A549 (cell line): ENCODE measurements around the gene APOH. TPM values are rescaled to one million over a fixed set of nuclear protein-coding genes. Genes with fewer than 3 reads are reported as not detected.

ENCODE experiments used
- ATAC-seq, 2 experiments: fragments of 200-7000 bp in 1 of 2; fragments of >200 bp in 1 of 2; cut with Nextera tagmentation in 1 of 2; cut with Tn5 transposase in 1 of 2; 3 replicates each; pipeline versions ENCODE4 v1.8.0 to v1.9.1; 2018 to 2020; ENCODE audit warnings: mild to moderate bottlenecking in 1 of 2, moderate library complexity in 1 of 2
- CTCF ChIA-PET: fragments of 300-600 bp; sonication (Branson Sonifier 250); formaldehyde crosslinking; extraction: SDS; loops from one replicate; lab custom pipeline; 2021; ENCODE audit warnings: antibody characterized with exemption, inconsistent platforms; lab: Yijun Ruan, JAX
- POLR2A ChIA-PET: fragments of 350-600 bp; formaldehyde crosslinking; extraction: SDS; loops from one replicate; lab custom pipeline; 2021; ENCODE audit warnings: antibody characterized with exemption, inconsistent platforms; lab: Yijun Ruan, JAX
- DNase-seq, 2 experiments: peaks; one replicate each; pipeline versions ENCODE4 v3.0.0 to v3.0.0-alpha.2; 2011 to 2016; ENCODE audit warnings: low read depth in 1 of 2, low spot score in 1 of 2
- FAIRE-seq: peaks from 2 replicates; lab custom pipeline; 2011; peaks lifted over from hg19 to GRCh38; lab: Jason Lieb, UNC
- H3K27ac ChIP-seq, 2 experiments: fragments of >200 bp; sonication (Bioruptor Twin); formaldehyde crosslinking; 3 replicates each; pipeline ENCODE4 v1.5.1; 2016 to 2017
- H3K4me1 ChIP-seq: fragments of >200 bp; sonication (Bioruptor Twin); formaldehyde crosslinking; 3 replicates; pipeline ENCODE4 v1.6.1; 2016
- H3K4me2 ChIP-seq: fragments of >200 bp; sonication (Bioruptor Twin); formaldehyde crosslinking; 3 replicates; pipeline ENCODE4 v1.6.1; 2016
- H3K4me3 ChIP-seq: fragments of >200 bp; sonication (Bioruptor Twin); formaldehyde crosslinking; 3 replicates; pipeline ENCODE4 v1.5.1; 2016
- H3K9me3 ChIP-seq: fragments of >200 bp; sonication (Bioruptor Twin); formaldehyde crosslinking; 3 replicates; pipeline ENCODE4 v1.6.1; 2016
- CEBPB ChIP-seq, 2 experiments: fragments of >200 bp in 1 of 2; sonication (Bioruptor Twin) in 1 of 2; formaldehyde crosslinking in 1 of 2; IDR thresholded peaks; 2 replicates each; pipeline ENCODE4 v1.6.1; 2012 to 2016
- CHD4 ChIP-seq: fragments of 200-600 bp; sonication (generic); IDR thresholded peaks from 2 replicates; pipeline ENCODE4 v1.6.1; 2016; ENCODE audit warnings: antibody characterized with exemption, mild to moderate bottlenecking, borderline replicate concordance
- EP300 ChIP-seq, 2 experiments: fragments of >200 bp; sonication (Bioruptor Twin); formaldehyde crosslinking; IDR thresholded peaks; 2 replicates in 1 of 2; 3 replicates in 1 of 2; pipeline ENCODE4 v1.6.1; 2016 to 2017
- FOSB ChIP-seq: fragments of 250-450 bp; sonication (Bioruptor Pico); IDR thresholded peaks from 2 replicates; pipeline ENCODE4 v1.5.0; 2020; ENCODE audit warnings: mild to moderate bottlenecking, moderate library complexity
- FOXS1 ChIP-seq: fragments of 250-450 bp; sonication (Bioruptor Pico); IDR thresholded peaks from 2 replicates; pipeline ENCODE4 v1.5.0; 2020; ENCODE audit warnings: mild to moderate bottlenecking, moderate library complexity
- HOXA7 ChIP-seq: fragments of 250-450 bp; sonication (Bioruptor Pico); IDR thresholded peaks from 2 replicates; pipeline ENCODE4 v1.5.0; 2020; ENCODE audit warnings: mild to moderate bottlenecking, moderate library complexity
- HOXB13 ChIP-seq: fragments of 250-450 bp; sonication (Bioruptor Pico); IDR thresholded peaks from 2 replicates; pipeline ENCODE4 v1.5.0; 2020; ENCODE audit warnings: low read depth, mild to moderate bottlenecking, moderate library complexity
- KDM1A ChIP-seq: fragments of 200-600 bp; sonication (generic); IDR thresholded peaks from 2 replicates; pipeline ENCODE4 v1.6.1; 2016; ENCODE audit warnings: low read depth, mild to moderate bottlenecking
- MAFK ChIP-seq: fragments of 450-650 bp; IDR thresholded peaks from 2 replicates; pipeline ENCODE4 v1.6.1; 2014; ENCODE audit not compliant: partially characterized antibody
- MAZ ChIP-seq: fragments of 150-350 bp; IDR thresholded peaks from 2 replicates; pipeline ENCODE4 v1.6.1; 2014; ENCODE audit warnings: antibody characterized with exemption, low read depth, low read length, borderline replicate concordance
- NFE2L2 ChIP-seq: fragments of 150-350 bp; conservative IDR thresholded peaks from 2 replicates; pipeline ENCODE4 v1.6.1; 2014; ENCODE audit warnings: low read length
- RFX5 ChIP-seq: fragments of 450-650 bp; IDR thresholded peaks from 2 replicates; pipeline ENCODE4 v1.7.1; 2014; ENCODE audit warnings: antibody characterized with exemption, mild to moderate bottlenecking, moderate library complexity
- SMC3 ChIP-seq: fragments of >200 bp; sonication (Bioruptor Twin); formaldehyde crosslinking; IDR thresholded peaks from 3 replicates; pipeline ENCODE4 v1.6.1; 2018; ENCODE audit warnings: inconsistent platforms
- SREBF2 ChIP-seq: fragments of 450-650 bp; IDR thresholded peaks from 2 replicates; pipeline ENCODE4 v1.6.1; 2014; ENCODE audit warnings: mild to moderate bottlenecking, moderate library complexity
- ZNF302 ChIP-seq: fragments of 250-450 bp; sonication (Bioruptor Pico); IDR thresholded peaks from 2 replicates; pipeline ENCODE4 v1.9.0; 2021; ENCODE audit warnings: inconsistent platforms, mild to moderate bottlenecking, moderate library complexity
- WGBS: methylation state at CpG from one replicate; pipeline ENCODE4 v1.1.6; 2017; ENCODE audit errors: missing lambda C conversion rate; 5-methylcytosine and 5-hydroxymethylcytosine counted together
- polyA plus RNA-seq, 4 experiments: library from polyadenylated mRNA; depleted of rRNA in 3 of 4; stranded (reverse); fragments of >200 nt; fragmentation: RNase III in 1 of 4; extraction: RNeasy Plus Mini Kit Qiagen cat#74134 plus additional on column Dnase treatment in 1 of 4; gene quantifications; 2 replicates in 3 of 4; 3 replicates in 1 of 4; pipeline ENCODE4 v1.2.3, GENCODE V29; 2011 to 2017
- TF ChIP-seq, protein P1 (sequence below): fragments of 200-600 bp; sonication (generic); IDR thresholded peaks from 2 replicates; pipeline ENCODE4 v1.6.1; 2016; ENCODE audit warnings: antibody characterized with exemption, mild to moderate bottlenecking, moderate library complexity
- TF ChIP-seq, protein P2 (sequence below): IDR thresholded peaks from 2 replicates; pipeline ENCODE4 v1.6.1; 2012; ENCODE audit warnings: low read depth, borderline replicate concordance
- TF ChIP-seq, protein P3 (sequence below): fragments of 250-450 bp; sonication (Bioruptor Pico); IDR thresholded peaks from 2 replicates; pipeline ENCODE4 v1.5.0; 2021; ENCODE audit warnings: mild to moderate bottlenecking, moderate library complexity, borderline replicate concordance
- TF ChIP-seq, protein P4 (sequence below): fragments of >200 bp; sonication (Bioruptor Twin); formaldehyde crosslinking; IDR thresholded peaks from 2 replicates; pipeline ENCODE4 v1.6.1; 2016
- TF ChIP-seq, protein P5 (sequence below): IDR thresholded peaks from 2 replicates; pipeline ENCODE4 v1.6.1; 2012
- TF ChIP-seq, protein P6 (sequence below): IDR thresholded peaks from 2 replicates; pipeline ENCODE4 v1.6.1; 2012

The APOH gene
- polyA plus RNA-seq, 2 of the 4 experiments (the other 2 are of a cell fraction): 6.9 to 26.1 TPM

DNA sequence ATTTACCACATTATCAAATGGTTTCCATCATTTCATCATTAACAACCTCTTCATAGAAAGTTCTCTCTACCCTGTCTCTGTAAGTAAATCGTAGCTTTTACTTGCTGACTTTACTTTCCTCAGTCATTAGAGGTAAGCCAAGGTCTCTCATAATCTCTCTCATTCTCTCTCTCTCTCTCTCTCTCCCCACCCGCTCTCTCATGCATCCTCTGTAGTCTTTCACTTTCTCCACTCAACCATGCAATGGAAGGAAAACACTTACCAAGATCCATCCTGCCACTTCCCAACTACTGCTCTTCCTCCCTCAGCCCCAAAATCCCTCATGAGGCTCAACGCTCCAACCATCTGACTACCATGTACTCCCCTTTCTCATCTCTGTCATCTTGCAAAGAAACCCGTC, 43.4 kb downstream of the APOH start (continued):
- no peak for TF ChIP-seq RFX5
- TF ChIP-seq FOSB (CRISPR knock-in tag): no peak
- TF ChIP-seq, protein P1, sequence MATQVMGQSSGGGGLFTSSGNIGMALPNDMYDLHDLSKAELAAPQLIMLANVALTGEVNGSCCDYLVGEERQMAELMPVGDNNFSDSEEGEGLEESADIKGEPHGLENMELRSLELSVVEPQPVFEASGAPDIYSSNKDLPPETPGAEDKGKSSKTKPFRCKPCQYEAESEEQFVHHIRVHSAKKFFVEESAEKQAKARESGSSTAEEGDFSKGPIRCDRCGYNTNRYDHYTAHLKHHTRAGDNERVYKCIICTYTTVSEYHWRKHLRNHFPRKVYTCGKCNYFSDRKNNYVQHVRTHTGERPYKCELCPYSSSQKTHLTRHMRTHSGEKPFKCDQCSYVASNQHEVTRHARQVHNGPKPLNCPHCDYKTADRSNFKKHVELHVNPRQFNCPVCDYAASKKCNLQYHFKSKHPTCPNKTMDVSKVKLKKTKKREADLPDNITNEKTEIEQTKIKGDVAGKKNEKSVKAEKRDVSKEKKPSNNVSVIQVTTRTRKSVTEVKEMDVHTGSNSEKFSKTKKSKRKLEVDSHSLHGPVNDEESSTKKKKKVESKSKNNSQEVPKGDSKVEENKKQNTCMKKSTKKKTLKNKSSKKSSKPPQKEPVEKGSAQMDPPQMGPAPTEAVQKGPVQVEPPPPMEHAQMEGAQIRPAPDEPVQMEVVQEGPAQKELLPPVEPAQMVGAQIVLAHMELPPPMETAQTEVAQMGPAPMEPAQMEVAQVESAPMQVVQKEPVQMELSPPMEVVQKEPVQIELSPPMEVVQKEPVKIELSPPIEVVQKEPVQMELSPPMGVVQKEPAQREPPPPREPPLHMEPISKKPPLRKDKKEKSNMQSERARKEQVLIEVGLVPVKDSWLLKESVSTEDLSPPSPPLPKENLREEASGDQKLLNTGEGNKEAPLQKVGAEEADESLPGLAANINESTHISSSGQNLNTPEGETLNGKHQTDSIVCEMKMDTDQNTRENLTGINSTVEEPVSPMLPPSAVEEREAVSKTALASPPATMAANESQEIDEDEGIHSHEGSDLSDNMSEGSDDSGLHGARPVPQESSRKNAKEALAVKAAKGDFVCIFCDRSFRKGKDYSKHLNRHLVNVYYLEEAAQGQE: no peak
- TF ChIP-seq, protein P2, sequence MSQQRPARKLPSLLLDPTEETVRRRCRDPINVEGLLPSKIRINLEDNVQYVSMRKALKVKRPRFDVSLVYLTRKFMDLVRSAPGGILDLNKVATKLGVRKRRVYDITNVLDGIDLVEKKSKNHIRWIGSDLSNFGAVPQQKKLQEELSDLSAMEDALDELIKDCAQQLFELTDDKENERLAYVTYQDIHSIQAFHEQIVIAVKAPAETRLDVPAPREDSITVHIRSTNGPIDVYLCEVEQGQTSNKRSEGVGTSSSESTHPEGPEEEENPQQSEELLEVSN: no peak
- no peak for TF ChIP-seq CEBPB (IDR thresholded peaks at IDR 0.05)
- TF ChIP-seq, protein P3, sequence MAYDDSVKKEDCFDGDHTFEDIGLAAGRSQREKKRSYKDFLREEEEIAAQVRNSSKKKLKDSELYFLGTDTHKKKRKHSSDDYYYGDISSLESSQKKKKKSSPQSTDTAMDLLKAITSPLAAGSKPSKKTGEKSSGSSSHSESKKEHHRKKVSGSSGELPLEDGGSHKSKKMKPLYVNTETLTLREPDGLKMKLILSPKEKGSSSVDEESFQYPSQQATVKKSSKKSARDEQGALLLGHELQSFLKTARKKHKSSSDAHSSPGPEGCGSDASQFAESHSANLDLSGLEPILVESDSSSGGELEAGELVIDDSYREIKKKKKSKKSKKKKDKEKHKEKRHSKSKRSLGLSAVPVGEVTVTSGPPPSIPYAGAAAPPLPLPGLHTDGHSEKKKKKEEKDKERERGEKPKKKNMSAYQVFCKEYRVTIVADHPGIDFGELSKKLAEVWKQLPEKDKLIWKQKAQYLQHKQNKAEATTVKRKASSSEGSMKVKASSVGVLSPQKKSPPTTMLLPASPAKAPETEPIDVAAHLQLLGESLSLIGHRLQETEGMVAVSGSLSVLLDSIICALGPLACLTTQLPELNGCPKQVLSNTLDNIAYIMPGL (CRISPR knock-in tag): no peak
- no peak for TF ChIP-seq MAZ

DNA sequence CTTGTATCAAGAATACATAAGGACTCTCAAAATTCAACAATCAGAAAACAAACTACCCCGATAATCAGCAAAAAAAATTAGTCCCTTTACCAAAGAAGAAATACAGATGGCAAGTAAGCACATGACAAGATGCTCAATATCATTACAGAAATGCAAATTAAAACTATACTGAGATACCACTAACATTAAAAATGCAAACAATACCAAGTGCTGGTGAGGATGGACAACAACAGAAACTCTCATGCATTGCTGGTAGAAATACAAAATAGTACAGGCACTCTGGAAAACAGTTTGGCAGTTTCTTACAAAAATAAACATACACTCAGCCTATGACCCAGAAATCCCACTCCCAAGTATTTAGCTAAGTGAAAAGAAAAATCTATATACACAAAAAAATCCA, 44.8 kb downstream of the APOH start:
- H3K9me3 ChIP-seq: peaks cover 3% of the 10 kb centered on the region; the same call in 1 of the 3 replicates
- FAIRE-seq: no peak
- no peak for DNase-seq
- 94% methylated on average over 1 of the region's 1 CpG for WGBS
- ChIA-PET CTCF (interaction anchor here (0.6 to 1.7 kb wide), 2 partner anchors 9 to 14 kb away, joined by 3 to 4 read pairs; no protein-coding TSS in a partner anchor), POLR2A (no interaction called here)
- H3K4me3 ChIP-seq: no peak overlapping the region
- no peak overlapping the region for H3K4me2 ChIP-seq
- no peak overlapping the region for H3K27ac ChIP-seq
- no peak for ATAC-seq
- no peaks in the 10 kb centered on the region for H3K4me1 ChIP-seq
- no peak for TF ChIP-seq SREBF2

DNA sequence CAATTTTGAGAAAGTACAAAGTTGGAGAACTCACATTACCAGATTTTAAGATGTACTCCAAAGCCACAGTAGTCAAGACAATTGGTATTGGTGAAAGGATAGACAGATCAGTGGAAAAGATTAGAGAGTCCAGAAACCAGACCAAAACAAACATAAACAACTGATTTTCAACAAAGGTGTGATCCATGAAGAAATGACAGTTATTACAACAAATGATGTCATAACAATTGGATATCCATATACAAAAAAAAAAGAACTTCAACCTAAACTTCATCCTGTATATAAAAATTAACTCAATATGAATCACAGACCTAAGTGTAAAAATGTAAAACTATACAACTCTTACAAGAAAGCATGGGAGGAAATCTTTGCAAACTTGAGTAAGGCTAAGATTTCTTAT, 45.7 kb downstream of the APOH start:
- no peaks in the 10 kb centered on the region for H3K4me1 ChIP-seq
- no peak overlapping the region for H3K27ac ChIP-seq
- no peak for DNase-seq
- no peak for FAIRE-seq
- ChIA-PET POLR2A (no interaction called here), CTCF (interaction anchor here (0.6 to 1.7 kb wide), 2 partner anchors 10 to 13 kb away, joined by 3 to 4 read pairs; no protein-coding TSS in a partner anchor)
- no peak overlapping the region for H3K4me2 ChIP-seq
- ATAC-seq: no peak
- peaks cover 3% of the 10 kb centered on the region; the same call in 1 of the 3 replicates for H3K9me3 ChIP-seq
- TF ChIP-seq, protein P4, sequence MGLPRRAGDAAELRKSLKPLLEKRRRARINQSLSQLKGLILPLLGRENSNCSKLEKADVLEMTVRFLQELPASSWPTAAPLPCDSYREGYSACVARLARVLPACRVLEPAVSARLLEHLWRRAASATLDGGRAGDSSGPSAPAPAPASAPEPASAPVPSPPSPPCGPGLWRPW: no peak
- TF ChIP-seq MAFK: no peak
- TF ChIP-seq, protein P1: no peak
- TF ChIP-seq, protein P5, sequence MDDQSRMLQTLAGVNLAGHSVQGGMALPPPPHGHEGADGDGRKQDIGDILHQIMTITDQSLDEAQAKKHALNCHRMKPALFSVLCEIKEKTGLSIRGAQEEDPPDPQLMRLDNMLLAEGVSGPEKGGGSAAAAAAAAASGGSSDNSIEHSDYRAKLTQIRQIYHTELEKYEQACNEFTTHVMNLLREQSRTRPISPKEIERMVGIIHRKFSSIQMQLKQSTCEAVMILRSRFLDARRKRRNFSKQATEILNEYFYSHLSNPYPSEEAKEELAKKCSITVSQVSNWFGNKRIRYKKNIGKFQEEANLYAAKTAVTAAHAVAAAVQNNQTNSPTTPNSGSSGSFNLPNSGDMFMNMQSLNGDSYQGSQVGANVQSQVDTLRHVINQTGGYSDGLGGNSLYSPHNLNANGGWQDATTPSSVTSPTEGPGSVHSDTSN: no peak
- no peak for TF ChIP-seq EP300 (IDR thresholded peaks at IDR 0.05)
- no peak for TF ChIP-seq RFX5
- TF ChIP-seq KDM1A: no peak
- TF ChIP-seq CHD4: no peak
- TF ChIP-seq FOXS1 (CRISPR knock-in tag): no peak
- TF ChIP-seq, protein P6, sequence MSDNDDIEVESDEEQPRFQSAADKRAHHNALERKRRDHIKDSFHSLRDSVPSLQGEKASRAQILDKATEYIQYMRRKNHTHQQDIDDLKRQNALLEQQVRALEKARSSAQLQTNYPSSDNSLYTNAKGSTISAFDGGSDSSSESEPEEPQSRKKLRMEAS: no peak
- no peak for TF ChIP-seq SMC3
- TF ChIP-seq HOXA7 (CRISPR knock-in tag): no peak
- TF ChIP-seq HOXB13: no peak
- TF ChIP-seq ZNF302 (CRISPR knock-in tag): no peak
- no peak for TF ChIP-seq NFE2L2
- TF ChIP-seq, all 56 proteins: peak for 0
- H3K4me3 ChIP-seq: no peak overlapping the region
